ENCODE measurements around the gene YARS2. TPM values are rescaled to one million over a fixed set of nuclear protein-coding genes. Genes with fewer than 3 reads are reported as not detected.

The YARS2 gene
- polyA plus RNA-seq, 1 donor from 2014 or later = 25.6 TPM

Small RNAs within 50 kb of the gene (small RNA-seq; reads per million reads assigned to genes)
- 0 to 1.2 (median 0) reads per million in 3 experiments for gene RF00019

Other genes with a start within 250 kb of the YARS2 start
- 168 and 182 TPM in 2 replicates for gene DNM1L, start 76.6 kb downstream of the YARS2 start, polyA plus RNA-seq
- gene PKP2, start 140.9 kb upstream of the YARS2 start, polyA plus RNA-seq = 3.8 and 4.0 TPM in 2 replicates